Osteoblast (primary cell): ENCODE measurements around the gene DMD. TPM values are rescaled to one million over a fixed set of nuclear protein-coding genes. Genes with fewer than 3 reads are reported as not detected.
"Not testable (repeated sequence)": the region's sequence is repeated elsewhere in the genome, so short reads cannot be mapped to it uniquely, and the experiment has no call there.

Experiments used
- DNase-seq: peaks from one replicate; pipeline ENCODE4 v3.0.0; 2011; ENCODE audit warnings: low spot score, mixed read lengths; ENCODE audit not compliant: insufficient read length; ENCODE audit errors: missing footprints
- H2AFZ ChIP-seq: 2 replicates; pipeline ENCODE4 v1.6.0; 2011; ENCODE audit warnings: mild to moderate bottlenecking, low read length
- H3K27ac ChIP-seq: 2 replicates; pipeline ENCODE4 v1.5.1; 2011; ENCODE audit warnings: mild to moderate bottlenecking, low read depth, low read length, moderate library complexity
- H3K27me3 ChIP-seq: 2 replicates; pipeline ENCODE4 v1.6.0; 2012; ENCODE audit warnings: mild to moderate bottlenecking, control low read depth, inconsistent platforms, low read length, moderate library complexity; ENCODE audit not compliant: insufficient read depth
- H3K36me3 ChIP-seq: 2 replicates; pipeline ENCODE4 v1.5.1; 2011; ENCODE audit warnings: mild to moderate bottlenecking, low read length, control low read depth, moderate library complexity; ENCODE audit not compliant: insufficient read depth
- H3K4me1 ChIP-seq: 2 replicates; pipeline ENCODE4 v1.5.1; 2011; ENCODE audit warnings: mild to moderate bottlenecking, low read length, control low read depth, moderate library complexity; ENCODE audit not compliant: insufficient read depth
- H3K4me2 ChIP-seq: 2 replicates; pipeline ENCODE4 v1.6.0; 2011; ENCODE audit warnings: mild to moderate bottlenecking, low read length; ENCODE audit not compliant: insufficient read depth
- H3K4me3 ChIP-seq: fragments of 200-600 bp; sonication (generic); 3 replicates; pipeline ENCODE4 v1.5.1; 2012; ENCODE audit warnings: mild to moderate bottlenecking, low read length, inconsistent platforms; ENCODE audit not compliant: insufficient read depth
- H3K79me2 ChIP-seq: 2 replicates; pipeline ENCODE4 v1.6.0; 2012; ENCODE audit warnings: mild to moderate bottlenecking, low read length, control low read depth, inconsistent platforms; ENCODE audit not compliant: insufficient read depth
- H3K9me3 ChIP-seq: 2 replicates; pipeline ENCODE4 v1.5.1; 2011; ENCODE audit warnings: low read depth, low read length, control low read depth
- H4K20me1 ChIP-seq: 2 replicates; pipeline ENCODE4 v1.6.0; 2012; ENCODE audit warnings: mild to moderate bottlenecking, low read length, control low read depth; ENCODE audit not compliant: insufficient read depth
- total RNA-seq: library from RNA; depleted of rRNA; stranded (reverse); fragments of >200 nt; gene quantifications from 2 replicates; pipeline ENCODE4 v1.2.3, GENCODE V29; 2012
- TF ChIP-seq, protein P1 (sequence below): IDR thresholded peaks from 2 replicates; pipeline ENCODE4 v1.5.1; 2011; ENCODE audit warnings: mild to moderate bottlenecking, low read depth, low read length, moderate library complexity; ENCODE audit errors: extremely low read depth

DMD gene
- total RNA-seq, 1 donor = 12.7 TPM

DNA sequence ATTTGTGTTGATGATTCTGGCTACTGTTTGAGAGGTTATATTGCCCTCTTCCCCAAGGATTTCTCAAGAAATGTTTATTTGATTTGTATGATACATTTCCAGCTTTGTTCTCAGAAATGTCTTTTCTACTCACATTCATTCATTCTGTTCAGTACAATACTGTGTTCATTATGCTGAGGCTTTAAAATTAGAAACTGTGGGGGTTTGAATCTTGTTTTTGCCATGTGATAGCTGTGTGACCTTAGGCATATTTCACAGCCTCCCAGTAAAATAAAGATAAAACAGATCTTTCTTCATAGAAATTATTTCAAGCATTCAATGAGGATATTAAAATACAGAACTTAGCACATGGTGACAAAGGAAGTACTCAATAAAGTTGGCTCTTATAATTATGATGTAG is 123.9 kb downstream of the DMD start:
- H3K4me1 ChIP-seq = no peaks in the 10 kb centered on the region
- H3K36me3 ChIP-seq = no peaks in the 10 kb centered on the region
- H3K27ac ChIP-seq = no peak overlapping the region
- no peak for DNase-seq
- no peak overlapping the region for H3K4me2 ChIP-seq
- H3K79me2 ChIP-seq = no peaks in the 10 kb centered on the region
- no peak overlapping the region for H3K4me3 ChIP-seq
- H4K20me1 ChIP-seq = no peaks in the 10 kb centered on the region
- no peak overlapping the region for H2AFZ ChIP-seq
- TF ChIP-seq, protein P1, sequence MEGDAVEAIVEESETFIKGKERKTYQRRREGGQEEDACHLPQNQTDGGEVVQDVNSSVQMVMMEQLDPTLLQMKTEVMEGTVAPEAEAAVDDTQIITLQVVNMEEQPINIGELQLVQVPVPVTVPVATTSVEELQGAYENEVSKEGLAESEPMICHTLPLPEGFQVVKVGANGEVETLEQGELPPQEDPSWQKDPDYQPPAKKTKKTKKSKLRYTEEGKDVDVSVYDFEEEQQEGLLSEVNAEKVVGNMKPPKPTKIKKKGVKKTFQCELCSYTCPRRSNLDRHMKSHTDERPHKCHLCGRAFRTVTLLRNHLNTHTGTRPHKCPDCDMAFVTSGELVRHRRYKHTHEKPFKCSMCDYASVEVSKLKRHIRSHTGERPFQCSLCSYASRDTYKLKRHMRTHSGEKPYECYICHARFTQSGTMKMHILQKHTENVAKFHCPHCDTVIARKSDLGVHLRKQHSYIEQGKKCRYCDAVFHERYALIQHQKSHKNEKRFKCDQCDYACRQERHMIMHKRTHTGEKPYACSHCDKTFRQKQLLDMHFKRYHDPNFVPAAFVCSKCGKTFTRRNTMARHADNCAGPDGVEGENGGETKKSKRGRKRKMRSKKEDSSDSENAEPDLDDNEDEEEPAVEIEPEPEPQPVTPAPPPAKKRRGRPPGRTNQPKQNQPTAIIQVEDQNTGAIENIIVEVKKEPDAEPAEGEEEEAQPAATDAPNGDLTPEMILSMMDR = no peak
- no peaks in the 10 kb centered on the region for H3K27me3 ChIP-seq
- no peaks in the 10 kb centered on the region for H3K9me3 ChIP-seq

DNA sequence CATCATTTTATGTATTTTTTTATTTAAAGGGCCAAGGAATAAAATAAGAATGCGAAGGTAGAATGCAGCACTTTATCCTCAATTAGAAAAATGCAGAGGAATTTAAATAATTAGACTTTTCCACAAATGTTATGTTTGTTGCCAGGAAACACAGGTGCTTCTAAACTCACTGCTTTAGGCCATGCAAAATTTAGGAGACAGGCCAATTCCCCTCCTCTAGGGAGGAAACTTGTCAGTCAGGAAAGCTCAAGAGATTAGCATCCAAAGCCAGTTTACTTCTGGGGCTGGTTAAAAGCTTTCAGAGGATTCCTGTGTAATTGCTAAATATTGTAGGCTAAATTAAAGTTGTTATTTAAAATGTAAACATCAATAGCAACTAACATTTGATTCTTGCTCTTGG is 124.5 kb downstream of the DMD start:
- H3K79me2 ChIP-seq = no peaks in the 10 kb centered on the region
- TF ChIP-seq, protein P1 = no peak
- no peak overlapping the region for H3K27ac ChIP-seq
- DNase-seq = no peak
- H3K27me3 ChIP-seq = no peaks in the 10 kb centered on the region
- H3K36me3 ChIP-seq = no peaks in the 10 kb centered on the region
- no peak overlapping the region for H2AFZ ChIP-seq
- no peaks in the 10 kb centered on the region for H3K9me3 ChIP-seq
- no peak overlapping the region for H3K4me3 ChIP-seq
- H3K4me2 ChIP-seq = no peak overlapping the region
- H3K4me1 ChIP-seq = no peaks in the 10 kb centered on the region
- no peaks in the 10 kb centered on the region for H4K20me1 ChIP-seq

DNA sequence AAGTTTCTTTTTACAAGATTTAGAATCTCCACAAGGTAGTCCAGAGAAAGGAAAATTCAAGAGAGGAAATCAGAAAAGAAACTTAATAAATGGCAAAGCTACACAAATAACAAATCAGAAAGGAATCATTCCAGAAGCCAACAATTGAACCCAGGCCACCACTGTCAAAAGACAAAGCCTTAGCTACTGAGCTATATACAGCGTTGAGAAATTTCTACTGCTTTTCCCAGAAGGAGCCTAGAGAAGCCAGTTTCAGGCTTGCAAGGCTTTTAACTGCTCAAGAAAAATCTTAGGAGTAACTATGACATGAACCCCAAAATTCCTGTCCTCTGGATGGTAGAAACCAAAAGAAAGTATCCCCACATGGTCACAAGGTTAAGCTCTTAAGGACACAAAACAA is 129.0 kb downstream of the DMD start:
- no peaks in the 10 kb centered on the region for H4K20me1 ChIP-seq
- H3K36me3 ChIP-seq = no peaks in the 10 kb centered on the region
- H3K27ac ChIP-seq = no peak overlapping the region
- H3K79me2 ChIP-seq = no peaks in the 10 kb centered on the region
- TF ChIP-seq, protein P1 = no peak
- no peak overlapping the region for H3K4me2 ChIP-seq
- H3K4me3 ChIP-seq = no peak overlapping the region
- no peaks in the 10 kb centered on the region for H3K27me3 ChIP-seq
- H3K4me1 ChIP-seq = no peaks in the 10 kb centered on the region
- DNase-seq = no peak
- H2AFZ ChIP-seq = no peak overlapping the region
- H3K9me3 ChIP-seq = no peaks in the 10 kb centered on the region

DNA sequence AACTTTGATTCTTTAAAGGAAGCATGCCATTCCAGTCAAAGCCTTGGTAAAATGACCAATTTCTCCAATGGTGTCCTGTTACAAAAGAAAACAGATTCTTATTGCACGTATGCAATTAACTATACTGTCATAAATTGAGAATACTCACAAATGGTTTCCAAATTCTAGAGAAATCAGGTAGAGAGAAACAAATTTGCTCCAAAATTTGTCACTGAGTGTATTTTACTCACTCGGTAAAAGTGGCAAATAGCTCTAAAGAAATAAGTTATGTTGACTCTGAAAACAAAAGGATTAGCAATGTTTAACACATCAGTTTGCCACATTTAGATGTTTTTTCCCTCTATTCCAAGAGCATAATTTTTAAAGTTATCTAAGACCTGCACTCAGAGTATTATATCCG is 133.1 kb downstream of the DMD start:
- TF ChIP-seq, protein P1 = no peak
- H3K4me1 ChIP-seq = no peaks in the 10 kb centered on the region
- no peak overlapping the region for H2AFZ ChIP-seq
- H3K79me2 ChIP-seq = no peaks in the 10 kb centered on the region
- H3K4me3 ChIP-seq = no peak overlapping the region
- H3K27ac ChIP-seq = no peak overlapping the region
- H4K20me1 ChIP-seq = no peaks in the 10 kb centered on the region
- H3K27me3 ChIP-seq = no peaks in the 10 kb centered on the region
- no peaks in the 10 kb centered on the region for H3K9me3 ChIP-seq
- DNase-seq = no peak
- no peaks in the 10 kb centered on the region for H3K36me3 ChIP-seq
- H3K4me2 ChIP-seq = no peak overlapping the region

DNA sequence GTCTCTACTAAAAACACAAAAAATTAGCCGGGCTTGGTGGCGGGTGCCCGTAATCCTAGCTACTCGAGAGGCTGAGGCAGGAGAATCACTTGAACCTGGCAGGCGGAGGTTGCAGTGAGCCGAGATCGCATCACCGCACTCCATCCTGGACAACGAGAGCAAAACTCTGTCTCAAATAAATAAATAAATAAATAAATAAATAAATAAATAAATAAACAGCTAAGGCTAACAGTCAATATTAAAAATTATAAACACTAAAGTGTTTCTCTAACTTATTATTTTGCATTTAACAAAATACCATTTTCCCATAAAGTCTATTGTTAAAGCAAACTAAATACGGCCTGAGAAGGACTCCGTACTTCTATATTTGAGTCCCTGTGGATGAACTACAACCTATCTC is 137.7 kb downstream of the DMD start:
- not testable (repeated sequence) for H2AFZ ChIP-seq, H3K36me3 ChIP-seq, H3K9me3 ChIP-seq, H4K20me1 ChIP-seq, H3K4me2 ChIP-seq, DNase-seq, H3K4me3 ChIP-seq, H3K4me1 ChIP-seq, H3K27ac ChIP-seq, H3K79me2 ChIP-seq, H3K27me3 ChIP-seq
